Mammary epithelial cell (primary cell): ENCODE results near the gene SLC18B1.

Experiments used
- EZH2 ChIP-seq: IDR thresholded peaks from 2 replicates; pipeline ENCODE4 v1.6.1; 2012; ENCODE audit warnings: low read length, inconsistent platforms, borderline replicate concordance
- TF ChIP-seq, protein P1 (sequence below), 2 donors: IDR thresholded peaks in 1 of 2; conservative IDR thresholded peaks in 1 of 2; 2 replicates each; pipeline ENCODE4 v1.5.1; 2011 to 2012; ENCODE audit warnings: inconsistent platforms in 2 of 2, low read length in 2 of 2, mild to moderate bottlenecking in 2 of 2, control low read depth in 1 of 2, low read depth in 1 of 2; ENCODE audit not compliant: insufficient read depth in 1 of 2; ENCODE audit errors: extremely low read depth in 1 of 2

DNA sequence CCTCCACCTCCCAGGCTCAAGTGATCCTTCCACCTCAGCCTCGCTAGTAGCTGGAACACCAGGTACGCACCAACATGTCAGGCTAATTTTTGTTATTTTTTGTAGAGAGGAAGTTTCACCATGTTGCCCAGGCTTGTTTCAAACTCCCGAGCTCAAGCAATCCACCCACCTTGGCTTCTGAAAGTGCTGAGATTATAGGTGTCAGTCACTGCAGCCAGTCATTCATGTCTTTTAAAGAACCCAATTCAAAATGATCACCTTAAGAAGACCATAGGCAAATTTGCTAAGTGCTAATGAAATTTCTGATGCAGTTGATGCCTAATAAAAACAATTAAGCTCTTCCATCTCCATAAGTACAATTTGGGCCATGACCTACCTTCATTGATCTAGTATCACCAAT lies 38.2 kb downstream of the SLC18B1 start:
- TF ChIP-seq EZH2, result no peak
- TF ChIP-seq, protein P1, sequence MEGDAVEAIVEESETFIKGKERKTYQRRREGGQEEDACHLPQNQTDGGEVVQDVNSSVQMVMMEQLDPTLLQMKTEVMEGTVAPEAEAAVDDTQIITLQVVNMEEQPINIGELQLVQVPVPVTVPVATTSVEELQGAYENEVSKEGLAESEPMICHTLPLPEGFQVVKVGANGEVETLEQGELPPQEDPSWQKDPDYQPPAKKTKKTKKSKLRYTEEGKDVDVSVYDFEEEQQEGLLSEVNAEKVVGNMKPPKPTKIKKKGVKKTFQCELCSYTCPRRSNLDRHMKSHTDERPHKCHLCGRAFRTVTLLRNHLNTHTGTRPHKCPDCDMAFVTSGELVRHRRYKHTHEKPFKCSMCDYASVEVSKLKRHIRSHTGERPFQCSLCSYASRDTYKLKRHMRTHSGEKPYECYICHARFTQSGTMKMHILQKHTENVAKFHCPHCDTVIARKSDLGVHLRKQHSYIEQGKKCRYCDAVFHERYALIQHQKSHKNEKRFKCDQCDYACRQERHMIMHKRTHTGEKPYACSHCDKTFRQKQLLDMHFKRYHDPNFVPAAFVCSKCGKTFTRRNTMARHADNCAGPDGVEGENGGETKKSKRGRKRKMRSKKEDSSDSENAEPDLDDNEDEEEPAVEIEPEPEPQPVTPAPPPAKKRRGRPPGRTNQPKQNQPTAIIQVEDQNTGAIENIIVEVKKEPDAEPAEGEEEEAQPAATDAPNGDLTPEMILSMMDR (conservative IDR thresholded peaks at IDR 0.05 in 1 of 2, IDR thresholded peaks at IDR 0.05 in 1 of 2; ENCODE audit: extremely low read depth in 1 of 2, insufficient read depth in 1 of 2, low read depth in 1 of 2, low read length in 2 of 2), result no peak
